ENCODE data around the gene JMJD8.

DNA sequence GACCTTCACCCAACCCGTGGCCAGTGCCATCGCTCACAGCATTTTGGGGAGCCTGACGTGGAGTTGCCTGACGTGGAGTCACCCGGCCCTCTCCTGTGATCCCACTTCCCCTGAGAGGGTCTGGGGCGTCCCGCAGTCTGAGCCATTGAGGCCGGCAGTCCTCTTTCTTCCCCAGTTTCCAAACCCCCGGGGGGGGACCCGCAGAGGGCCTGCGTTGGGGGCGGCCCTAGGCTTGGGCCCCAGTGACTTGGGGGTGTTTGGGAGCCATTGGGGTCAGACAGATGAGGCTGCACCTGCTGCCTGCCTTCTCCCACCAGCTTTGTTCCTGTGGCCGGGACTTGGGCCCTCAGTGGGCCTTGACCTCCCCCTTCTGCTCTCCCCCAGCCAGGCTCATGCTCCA is 14.5 kb downstream of the JMJD8 start:
- TF ChIP-seq CTCF (conservative IDR thresholded peaks at IDR 0.05 in 1 of 2, IDR thresholded peaks at IDR 0.05 in 1 of 2; ENCODE audit: low read depth in 1 of 2, low read length in 2 of 2), result no peak
- no peak for TF ChIP-seq EZH2 (IDR thresholded peaks at IDR 0.05; ENCODE audit: low read length, missing control alignments)
